ENCODE results near the gene ARVCF. TPM values are rescaled to one million over a fixed set of nuclear protein-coding genes. Genes with fewer than 3 reads are reported as not detected.

The ARVCF gene
- total and polyA plus RNA-seq, 2 experiments from 2014 or later: 15.6 to 122 TPM

- DNase-seq (ENCODE audit: low spot score) (no peak), ATAC-seq (no peak)
- Mint-ChIP-seq H3K27ac (no peak overlapping the region), H3K27me3 (ENCODE audit: insufficient read depth, low read depth, poor library complexity) (peaks cover 10% of the 10 kb centered on the region), H3K4me1 (no peaks in the 10 kb centered on the region), H3K36me3 (ENCODE audit: low read depth) (no peaks in the 10 kb centered on the region; the same call in 2 of the 3 replicates), H3K4me3 (no peak overlapping the region), H3K9me3 (no peaks in the 10 kb centered on the region)
- no peak overlapping the region for H3K4me3 ChIP-seq
- no peaks in the 10 kb centered on the region for H3K9me2 ChIP-seq (ENCODE audit: insufficient read depth)
- no peak overlapping the region for H3K27ac ChIP-seq (ENCODE audit: low read depth)
- H3K4me1 ChIP-seq (ENCODE audit: insufficient read depth): no peaks in the 10 kb centered on the region
- no peaks in the 10 kb centered on the region for H3K79me2 ChIP-seq (replicated peaks; ENCODE audit: insufficient read depth)
- H3F3A ChIP-seq (replicated peaks; ENCODE audit: low read depth): no peaks in the 10 kb centered on the region
- H3K4me2 ChIP-seq: no peak overlapping the region
- no peaks in the 10 kb centered on the region for H3K27me3 ChIP-seq (ENCODE audit: insufficient read depth)
- H2AFZ ChIP-seq: no peak overlapping the region
- H4K20me1 ChIP-seq (replicated peaks; ENCODE audit: insufficient read depth): no peaks in the 10 kb centered on the region
- H3K36me3 ChIP-seq (ENCODE audit: insufficient read depth): no peaks in the 10 kb centered on the region
- TF ChIP-seq EZH2phosphoT487 (IDR thresholded peaks at IDR 0.05; ENCODE audit: unreplicated experiment) (no peak), CREB1 (CRISPR knock-in tag; IDR thresholded peaks at IDR 0.05; ENCODE audit: low read depth) (no peak), JUNB (IDR thresholded peaks at IDR 0.05; ENCODE audit: unreplicated experiment) (no peak), EZH2 (IDR thresholded peaks at IDR 0.05; ENCODE audit: low read depth, unreplicated experiment) (no peak), REST (IDR thresholded peaks at IDR 0.05; ENCODE audit: unreplicated experiment) (no peak), STAT1 (IDR thresholded peaks at IDR 0.05; ENCODE audit: unreplicated experiment) (no peak), NANOG (IDR thresholded peaks at IDR 0.05; ENCODE audit: borderline replicate concordance) (no peak)
- TF ChIP-seq, protein P1, sequence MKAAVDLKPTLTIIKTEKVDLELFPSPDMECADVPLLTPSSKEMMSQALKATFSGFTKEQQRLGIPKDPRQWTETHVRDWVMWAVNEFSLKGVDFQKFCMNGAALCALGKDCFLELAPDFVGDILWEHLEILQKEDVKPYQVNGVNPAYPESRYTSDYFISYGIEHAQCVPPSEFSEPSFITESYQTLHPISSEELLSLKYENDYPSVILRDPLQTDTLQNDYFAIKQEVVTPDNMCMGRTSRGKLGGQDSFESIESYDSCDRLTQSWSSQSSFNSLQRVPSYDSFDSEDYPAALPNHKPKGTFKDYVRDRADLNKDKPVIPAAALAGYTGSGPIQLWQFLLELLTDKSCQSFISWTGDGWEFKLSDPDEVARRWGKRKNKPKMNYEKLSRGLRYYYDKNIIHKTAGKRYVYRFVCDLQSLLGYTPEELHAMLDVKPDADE (IDR thresholded peaks at IDR 0.05): no peak
These were observed 23.9 kb upstream of the ARVCF start for GRCh38 chr22:20040327-20041200.

- no peaks in the 10 kb centered on the region for H3K4me1 Mint-ChIP-seq
- Histone ChIP-seq H3K4me2 (no peak overlapping the region), H2AFZ (no peak overlapping the region), H3K9me2 (ENCODE audit: insufficient read depth) (no peaks in the 10 kb centered on the region), H3K4me3 (no peak overlapping the region), H3K27me3 (ENCODE audit: insufficient read depth) (no peaks in the 10 kb centered on the region), H3K4me1 (ENCODE audit: insufficient read depth) (no peaks in the 10 kb centered on the region), H4K20me1 (replicated peaks; ENCODE audit: insufficient read depth) (no peaks in the 10 kb centered on the region), H3K27ac (ENCODE audit: low read depth) (no peak overlapping the region), H3K79me2 (replicated peaks; ENCODE audit: insufficient read depth) (no peaks in the 10 kb centered on the region), H3K36me3 (ENCODE audit: insufficient read depth) (no peaks in the 10 kb centered on the region), H3F3A (replicated peaks; ENCODE audit: low read depth) (no peaks in the 10 kb centered on the region)
- ATAC-seq (no peak), DNase-seq (ENCODE audit: low spot score) (no peak)
- H3K27ac Mint-ChIP-seq: no peak overlapping the region
- no peak overlapping the region for H3K4me3 Mint-ChIP-seq
- no peaks in the 10 kb centered on the region; the same call in 2 of the 3 replicates for H3K36me3 Mint-ChIP-seq (ENCODE audit: low read depth)
- H3K27me3 Mint-ChIP-seq (ENCODE audit: insufficient read depth, low read depth, poor library complexity): peaks cover 10% of the 10 kb centered on the region
- H3K9me3 Mint-ChIP-seq: no peaks in the 10 kb centered on the region
- TF ChIP-seq CTCF (conservative IDR thresholded peaks at IDR 0.05; ENCODE audit: low read depth in 2 of 2) (no peak), ZNF114 (CRISPR knock-in tag; IDR thresholded peaks at IDR 0.05) (no peak), EZH2phosphoT487 (IDR thresholded peaks at IDR 0.05; ENCODE audit: unreplicated experiment) (no peak), ZNF331 (CRISPR knock-in tag; IDR thresholded peaks at IDR 0.05; ENCODE audit: low read depth) (no peak), NANOG (IDR thresholded peaks at IDR 0.05; ENCODE audit: borderline replicate concordance) (no peak), REST (IDR thresholded peaks at IDR 0.05; ENCODE audit: unreplicated experiment) (no peak)
These were observed 23.2 kb upstream of the ARVCF start for GRCh38 chr22:20039683-20040325.
